BLaER1 treated with 17β-estradiol and CSF1 and Interleukin-3, amounts not matched to agents 10 nM and 100 nM (cell line): Measurements from ENCODE around the gene OR11H7.
"Not testable (repeated sequence)": the region's sequence is repeated elsewhere in the genome, so short reads cannot be mapped to it uniquely, and the experiment has no call there.

ENCODE experiments used
- H3K27ac ChIP-seq, 11 experiments: shearing (Covaris generic); formaldehyde crosslinking; 2 replicates each; pipeline ENCODE4 v1.8.1; 2022
- H3K27me3 ChIP-seq, 11 experiments: shearing (Covaris generic); formaldehyde crosslinking; 2 replicates each; pipeline ENCODE4 v1.8.1; 2022
- H3K36me3 ChIP-seq, 11 experiments: shearing (Covaris generic); formaldehyde crosslinking; 2 replicates each; pipeline ENCODE4 v1.8.1; 2022
- H3K4me1 ChIP-seq, 10 experiments: shearing (Covaris generic); formaldehyde crosslinking; 2 replicates each; pipeline ENCODE4 v1.8.1; 2022
- H3K4me2 ChIP-seq, 11 experiments: shearing (Covaris generic); formaldehyde crosslinking; 2 replicates each; pipeline ENCODE4 v1.8.1; 2022
- H3K4me3 ChIP-seq, 10 experiments: shearing (Covaris generic); formaldehyde crosslinking; 2 replicates each; pipeline ENCODE4 v1.8.1; 2022
- H3K9ac ChIP-seq, 11 experiments: shearing (Covaris generic); formaldehyde crosslinking; 2 replicates each; pipeline ENCODE4 v1.8.1; 2022
- H3K9me3 ChIP-seq, 11 experiments: shearing (Covaris generic); formaldehyde crosslinking; replicated peaks in 1 of 11; 2 replicates each; pipeline ENCODE4 v1.8.1; 2022
- H4K20me1 ChIP-seq, 11 experiments: shearing (Covaris generic); formaldehyde crosslinking; 2 replicates each; pipeline ENCODE4 v1.8.1; 2022
- Cebpa-rat ChIP-seq, 11 experiments: shearing (Covaris generic); IDR thresholded peaks; 2 replicates each; pipeline ENCODE4 v1.8.1; 2022

Gene OR11H7

GRCh38 chr14:20262642-20263128 lies 33.9 kb downstream of the OR11H7 start:
- H3K36me3 ChIP-seq = no peaks in the 10 kb centered on the region
- no peak overlapping the region for H3K4me3 ChIP-seq
- TF ChIP-seq Cebpa-rat (IDR thresholded peaks at IDR 0.05) = no peak
- H3K9me3 ChIP-seq = peaks cover 0 to 7% (median 0%) of the 10 kb centered on the region in 11 experiments; a peak in 1 of 22 replicates
- 0 out of 22 replicates have a peak overlapping the region, but pooled peaks of 1 of the 11 experiments have one; percentile 1 for H3K9ac ChIP-seq
- peak overlapping the region; percentile 37 to 66 (median 59) for H3K4me2 ChIP-seq
- peak overlapping the region in 3 of 11 experiments; percentile 4 to 47 (median 9); a peak in 2 of 22 replicates for H3K27ac ChIP-seq
- no peaks in the 10 kb centered on the region for H4K20me1 ChIP-seq
- peaks cover 9 to 14% (median 10%) of the 10 kb centered on the region in 10 experiments for H3K4me1 ChIP-seq
- H3K27me3 ChIP-seq = no peaks in the 10 kb centered on the region

GRCh38 chr14:20264361-20264760 lies 35.6 kb downstream of the OR11H7 start:
- H3K27me3 ChIP-seq, H3K9ac ChIP-seq, H3K27ac ChIP-seq, H3K4me2 ChIP-seq, H3K4me3 ChIP-seq, H3K9me3 ChIP-seq, H3K36me3 ChIP-seq, H4K20me1 ChIP-seq: not testable (repeated sequence)
- peaks cover 9 to 14% (median 10%) of the 10 kb centered on the region in 10 experiments for H3K4me1 ChIP-seq

- Histone ChIP-seq H3K27me3 (no peaks in the 10 kb centered on the region), H3K4me3 (0 out of 20 replicates have a peak overlapping the region, but pooled peaks of 1 of the 10 experiments have one; percentile 6), H3K9me3 (peaks cover 50 to 65% (median 56%) of the 10 kb centered on the region in 11 experiments), H3K4me2 (no peak overlapping the region), H3K36me3 (peaks cover 17 to 37% (median 26%) of the 10 kb centered on the region in 11 experiments), H4K20me1 (no peaks in the 10 kb centered on the region), H3K9ac (no peak overlapping the region), H3K4me1 (no peaks in the 10 kb centered on the region), H3K27ac (no peak overlapping the region)
- TF ChIP-seq Cebpa-rat (IDR thresholded peaks at IDR 0.05) = no peak
Observed at GRCh38 chr14:20274062-20274461, 45.3 kb downstream of the OR11H7 start.

- no peak for TF ChIP-seq Cebpa-rat (IDR thresholded peaks at IDR 0.05)
- H3K9ac ChIP-seq = no peak overlapping the region
Observed at GRCh38 chr14:20277409-20277808, 48.6 kb downstream of the OR11H7 start.

DNA sequence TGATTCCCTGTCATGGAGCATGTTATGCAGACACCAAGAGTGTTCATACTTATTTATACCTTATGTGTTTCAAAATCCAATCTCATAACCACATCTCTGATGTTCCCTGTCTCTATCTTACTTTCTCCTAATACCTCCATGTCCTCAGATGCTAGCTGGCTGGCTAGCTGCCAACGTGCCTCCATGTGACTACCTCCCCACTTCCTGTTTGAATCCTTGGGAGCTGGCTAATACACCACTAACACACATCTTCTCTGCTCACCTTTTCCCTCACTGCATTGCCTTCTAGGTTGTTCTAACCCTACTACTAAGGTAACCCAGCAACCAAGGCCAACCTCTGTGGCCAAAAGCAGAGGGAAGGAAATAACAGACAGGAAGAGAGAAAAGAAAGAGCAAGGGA lies 49.6 kb downstream of the OR11H7 start:
- no peaks in the 10 kb centered on the region for H4K20me1 ChIP-seq
- H3K36me3 ChIP-seq = peaks cover 17 to 46% (median 38%) of the 10 kb centered on the region in 11 experiments
- no peak for TF ChIP-seq Cebpa-rat (IDR thresholded peaks at IDR 0.05)
- H3K4me2 ChIP-seq = no peak overlapping the region
- H3K4me3 ChIP-seq = no peak overlapping the region
- no peak overlapping the region for H3K27ac ChIP-seq
- 0 out of 20 replicates have a peak, but pooled peaks cover 0 to 8% (median 0%) of the 10 kb centered on the region in 10 experiments for H3K4me1 ChIP-seq
- H3K9ac ChIP-seq = no peak overlapping the region
- H3K9me3 ChIP-seq = peaks cover 42 to 59% (median 52%) of the 10 kb centered on the region in 11 experiments
- H3K27me3 ChIP-seq = no peaks in the 10 kb centered on the region

More at GRCh38 chr14:20277409-20277808, 48.6 kb downstream of the OR11H7 start:
- H3K27me3 ChIP-seq = no peaks in the 10 kb centered on the region
- H4K20me1 ChIP-seq = no peaks in the 10 kb centered on the region
- no peak overlapping the region for H3K4me3 ChIP-seq
- H3K36me3 ChIP-seq = peaks cover 23 to 55% (median 40%) of the 10 kb centered on the region in 11 experiments
- no peak overlapping the region for H3K27ac ChIP-seq
- peaks cover 52 to 69% (median 61%) of the 10 kb centered on the region in 11 experiments for H3K9me3 ChIP-seq
- H3K4me1 ChIP-seq = 0 out of 20 replicates have a peak, but pooled peaks cover 0 to 8% (median 0%) of the 10 kb centered on the region in 10 experiments
- no peak overlapping the region for H3K4me2 ChIP-seq

- H4K20me1 ChIP-seq, H3K27ac ChIP-seq, H3K9ac ChIP-seq, H3K4me2 ChIP-seq, H3K27me3 ChIP-seq, H3K4me1 ChIP-seq, H3K4me3 ChIP-seq: not testable (repeated sequence)
- Histone ChIP-seq H3K36me3 (peaks cover 6 to 35% (median 29%) of the 10 kb centered on the region in 11 experiments; a peak in 21 of 22 replicates), H3K9me3 (peaks cover 24 to 41% (median 33%) of the 10 kb centered on the region in 11 experiments)
Observed at GRCh38 chr14:20280265-20280664, 51.5 kb downstream of the OR11H7 start.
